H9 (cell line): ENCODE measurements around the gene PLAGL1. TPM values are rescaled to one million over a fixed set of nuclear protein-coding genes. Genes with fewer than 3 reads are reported as not detected.

Source experiments
- DNase-seq: peaks from one replicate; pipeline ENCODE4 v3.0.0-alpha.2; 2017
- H2AFZ ChIP-seq: one replicate; pipeline ENCODE4 v1.6.1; 2013; ENCODE audit warnings: mild to moderate bottlenecking, low read length, control low read depth, moderate library complexity
- H2AK5ac ChIP-seq: 2 replicates; pipeline ENCODE4 v1.6.1; 2013; ENCODE audit warnings: low read length, control low read depth, mixed read lengths; ENCODE audit not compliant: insufficient read length
- H2BK120ac ChIP-seq: one replicate; pipeline ENCODE4 v1.6.1; 2013; ENCODE audit warnings: low read depth, mild to moderate bottlenecking, low read length, control low read depth, inconsistent platforms; ENCODE audit not compliant: poor library complexity, severe bottlenecking
- H2BK12ac ChIP-seq: 2 replicates; pipeline ENCODE4 v1.6.1; 2013; ENCODE audit warnings: low read length, control low read depth, mixed read lengths, low read depth; ENCODE audit not compliant: insufficient read length
- H2BK15ac ChIP-seq: 2 replicates; pipeline ENCODE4 v1.6.1; 2013; ENCODE audit warnings: low read depth, low read length, control low read depth
- H2BK20ac ChIP-seq: one replicate; pipeline ENCODE4 v1.6.1; 2013; ENCODE audit warnings: low read depth, mild to moderate bottlenecking, low read length, control low read depth, inconsistent platforms; ENCODE audit not compliant: poor library complexity, severe bottlenecking
- H2BK5ac ChIP-seq: 2 replicates; pipeline ENCODE4 v1.6.1; 2013; ENCODE audit warnings: low read length, control low read depth, mixed read lengths; ENCODE audit not compliant: insufficient read length
- H3K14ac ChIP-seq: 2 replicates; pipeline ENCODE4 v1.6.1; 2013; ENCODE audit warnings: low read length, control low read depth; ENCODE audit not compliant: insufficient read depth
- H3K18ac ChIP-seq: 2 replicates; pipeline ENCODE4 v1.6.1; 2013; ENCODE audit warnings: low read depth, mild to moderate bottlenecking, mixed read lengths, low read length, control low read depth; ENCODE audit not compliant: insufficient read length
- H3K23ac ChIP-seq: 2 replicates; pipeline ENCODE4 v1.6.1; 2013; ENCODE audit warnings: low read length, control low read depth, mixed read lengths, low read depth; ENCODE audit not compliant: insufficient read length
- H3K23me2 ChIP-seq: 2 replicates; pipeline ENCODE4 v1.6.1; 2013; ENCODE audit warnings: low read depth, mild to moderate bottlenecking, mixed read lengths, low read length, control low read depth; ENCODE audit not compliant: insufficient read length, poor library complexity, severe bottlenecking
- H3K27ac ChIP-seq: 2 replicates; pipeline ENCODE4 v1.5.1; 2013; ENCODE audit warnings: low read length, control low read depth, mixed read lengths, low read depth; ENCODE audit not compliant: insufficient read length
- H3K27me3 ChIP-seq: 2 replicates; pipeline ENCODE4 v1.6.1; 2013; ENCODE audit warnings: low read length, control low read depth, inconsistent platforms; ENCODE audit not compliant: insufficient read depth
- H3K4ac ChIP-seq: 2 replicates; pipeline ENCODE4 v1.6.1; 2013; ENCODE audit warnings: low read depth, mild to moderate bottlenecking, control low read depth, inconsistent platforms, low read length, moderate library complexity
- H3K4me1 ChIP-seq: 2 replicates; pipeline ENCODE4 v1.6.1; 2013; ENCODE audit warnings: low read length, control low read depth, inconsistent platforms; ENCODE audit not compliant: insufficient read depth
- H3K4me2 ChIP-seq: 2 replicates; pipeline ENCODE4 v1.6.1; 2013; ENCODE audit warnings: low read length, control low read depth, mixed read lengths; ENCODE audit not compliant: insufficient read length, insufficient read depth
- H3K56ac ChIP-seq: 2 replicates; pipeline ENCODE4 v1.6.1; 2013; ENCODE audit warnings: low read depth, mild to moderate bottlenecking, mixed read lengths, low read length, control low read depth; ENCODE audit not compliant: insufficient read length
- H3K79me1 ChIP-seq: 2 replicates; pipeline ENCODE4 v1.6.1; 2013; ENCODE audit warnings: low read depth, mild to moderate bottlenecking, moderate library complexity, low read length, control low read depth, inconsistent platforms; ENCODE audit not compliant: insufficient read depth, poor library complexity, severe bottlenecking
- H3K79me2 ChIP-seq: 2 replicates; pipeline ENCODE4 v1.6.1; 2013; ENCODE audit warnings: low read length, control low read depth, inconsistent platforms; ENCODE audit not compliant: insufficient read depth
- H3K9ac ChIP-seq: 2 replicates; pipeline ENCODE4 v1.6.1; 2013; ENCODE audit warnings: low read length, control low read depth, mixed read lengths; ENCODE audit not compliant: insufficient read length; ENCODE audit errors: extremely low read depth
- H3K9me3 ChIP-seq: one replicate; pipeline ENCODE4 v1.6.1; 2013; ENCODE audit warnings: low read depth, low read length, inconsistent platforms; ENCODE audit not compliant: control insufficient read depth
- H3T11ph ChIP-seq: one replicate; pipeline ENCODE4 v1.6.1; 2013; ENCODE audit warnings: mild to moderate bottlenecking, low read length, control low read depth, inconsistent platforms
- H4K20me1 ChIP-seq: one replicate; pipeline ENCODE4 v1.6.1; 2013; ENCODE audit not compliant: control insufficient read depth, insufficient read length, insufficient read depth
- H4K5ac ChIP-seq: 2 replicates; pipeline ENCODE4 v1.6.1; 2013; ENCODE audit warnings: low read depth, mild to moderate bottlenecking, mixed read lengths, low read length, control low read depth; ENCODE audit not compliant: insufficient read length
- H4K8ac ChIP-seq: replicated peaks from 2 replicates; pipeline ENCODE4 v1.6.1; 2013; ENCODE audit warnings: low read length, control low read depth, mixed read lengths, low read depth; ENCODE audit not compliant: insufficient read length
- H4K91ac ChIP-seq: 2 replicates; pipeline ENCODE4 v1.6.1; 2013; ENCODE audit warnings: low read depth, mild to moderate bottlenecking, moderate library complexity, mixed read lengths, low read length, control low read depth; ENCODE audit not compliant: insufficient read length
- H3K27ac Mint-ChIP-seq, 3 experiments: 2 replicates in 2 of 3; 3 replicates in 1 of 3; pipeline ENCODE4 v1.8.0; 2020 to 2021; ENCODE audit warnings: mixed read lengths in 3 of 3, mild to moderate bottlenecking in 1 of 3, moderate library complexity in 1 of 3
- H3K27me3 Mint-ChIP-seq: 2 replicates; pipeline ENCODE4 v1.8.0; 2021; ENCODE audit warnings: low read depth, mild to moderate bottlenecking, moderate library complexity, mixed read lengths
- H3K36me3 Mint-ChIP-seq, 3 experiments: 2 replicates in 2 of 3; 3 replicates in 1 of 3; pipeline ENCODE4 v1.8.0; 2020 to 2021; ENCODE audit warnings: low read depth in 3 of 3, mixed read lengths in 3 of 3; ENCODE audit not compliant: insufficient read depth in 1 of 3
- H3K4me1 Mint-ChIP-seq, 2 experiments: 2 replicates each; pipeline ENCODE4 v1.8.0; 2020; ENCODE audit warnings: mixed read lengths in 2 of 2
- H3K4me3 Mint-ChIP-seq, 2 experiments: 2 replicates in 1 of 2; 3 replicates in 1 of 2; pipeline ENCODE4 v1.8.0; 2020 to 2021; ENCODE audit warnings: mild to moderate bottlenecking in 2 of 2, mixed read lengths in 2 of 2, moderate library complexity in 1 of 2
- H3K9me3 Mint-ChIP-seq, 2 experiments: 2 replicates in 1 of 2; 3 replicates in 1 of 2; pipeline ENCODE4 v1.8.0; 2020; ENCODE audit warnings: mild to moderate bottlenecking in 2 of 2, mixed read lengths in 2 of 2, moderate library complexity in 1 of 2
- CTCF ChIP-seq: fragments of 200-600 bp; sonication (generic); conservative IDR thresholded peaks from 3 replicates; pipeline ENCODE4 v1.8.0; 2021; ENCODE audit warnings: antibody characterized with exemption, mild to moderate bottlenecking
- WGBS: extraction: QIAGEN DNeasy Blood & Tissue Kit; methylation state at CpG from one replicate; pipeline ENCODE4 v1.1.7; 2013; ENCODE audit warnings: missing lambda C conversion rate, low lambda C conversion rate, mixed read lengths; ENCODE audit not compliant: insufficient read length; ENCODE audit errors: extremely low coverage; 5-methylcytosine and 5-hydroxymethylcytosine counted together
- total RNA-seq: library from RNA; stranded (reverse); gene quantifications from 2 replicates; pipeline ENCODE4 v1.2.1, GENCODE V29; 2021

PLAGL1 gene
- total RNA-seq, 1 experiment from 2014 or later: 1.9 TPM

- H3K56ac ChIP-seq: no peak overlapping the region
- no peak for DNase-seq
- H3K4me2 ChIP-seq: no peak overlapping the region
- no peaks in the 10 kb centered on the region for H3K79me1 ChIP-seq
- no peak overlapping the region for H3K14ac ChIP-seq
- no peak overlapping the region for H3K27ac ChIP-seq
- no peak for TF ChIP-seq CTCF
- H3K4me3 Mint-ChIP-seq: no peak overlapping the region
- no peak overlapping the region for H2BK15ac ChIP-seq
- H3K9me3 Mint-ChIP-seq: peaks cover 15 to 17% of the 10 kb centered on the region in 2 experiments; a peak in 3 of 5 replicates
- no peak overlapping the region for H4K8ac ChIP-seq
- H3K4me1 ChIP-seq: no peaks in the 10 kb centered on the region
- H4K91ac ChIP-seq: no peak overlapping the region
- H2BK120ac ChIP-seq: no peak overlapping the region
- no peak overlapping the region for H3K9ac ChIP-seq
- no peaks in the 10 kb centered on the region for H3K79me2 ChIP-seq
- H3K18ac ChIP-seq: no peak overlapping the region
- no peak overlapping the region for H2BK12ac ChIP-seq
- H2BK5ac ChIP-seq: no peak overlapping the region
- H4K5ac ChIP-seq: no peak overlapping the region
- H3T11ph ChIP-seq: no peak overlapping the region
- H3K23ac ChIP-seq: no peak overlapping the region
- no peaks in the 10 kb centered on the region for H3K4me1 Mint-ChIP-seq
- no peak overlapping the region for H3K4ac ChIP-seq
- no peak overlapping the region for H3K27ac Mint-ChIP-seq
- H3K27me3 Mint-ChIP-seq: peaks cover 8% of the 10 kb centered on the region
- no peaks in the 10 kb centered on the region for H3K9me3 ChIP-seq
- H3K36me3 Mint-ChIP-seq: peaks cover 0 to 15% (median 3%) of the 10 kb centered on the region in 3 experiments; a peak in 2 of 7 replicates
- no peaks in the 10 kb centered on the region for H4K20me1 ChIP-seq
- no peak overlapping the region for H2AK5ac ChIP-seq
- no peak overlapping the region for H2AFZ ChIP-seq
- no peak overlapping the region for H2BK20ac ChIP-seq
- no peaks in the 10 kb centered on the region for H3K23me2 ChIP-seq
- H3K27me3 ChIP-seq: no peaks in the 10 kb centered on the region; the same call in 1 of the 2 replicates
- WGBS: no CpG with 5 or more reads among the region's 1 CpG
Observed at GRCh38 chr6:144049386-144049785, 41.3 kb upstream of the PLAGL1 start.
